T-cell (primary cell): ENCODE results near the gene FOXB1. TPM values are rescaled to one million over a fixed set of nuclear protein-coding genes. Genes with fewer than 3 reads are reported as not detected.

ENCODE experiments used
- ATAC-seq, 4 experiments: fragments of 200-7000 bp in 3 of 4; fragments of 150-1000 bp in 1 of 4; cut with Tn5 transposase; replicated peaks in 1 of 4; 1 replicate in 3 of 4; 2 replicates in 1 of 4; pipeline ENCODE4 v1.10.0; 2021; ENCODE audit warnings: moderate library complexity in 3 of 4, mild to moderate bottlenecking in 2 of 4, moderate number of reproducible peaks in 1 of 4
- CTCF ChIA-PET, 2 donors: fragments of 300-600 bp; sonication (Branson Sonifier 250); formaldehyde crosslinking; loops; one replicate each; lab custom pipeline; 2022; ENCODE audit warnings: antibody characterized with exemption in 2 of 2; lab: Charles Lee
- POLR2A ChIA-PET, 2 donors: fragments of 300-600 bp; sonication (Branson Sonifier 250); formaldehyde crosslinking; loops; one replicate each; lab custom pipeline; 2022; ENCODE audit warnings: antibody characterized with exemption in 2 of 2; lab: Charles Lee
- DNase-seq, 35 experiments: peaks; one replicate each; pipeline versions ENCODE4 v3.0.0 to v3.0.0-alpha.2; 2013 to 2023
- H3K27ac ChIP-seq: one replicate; pipeline ENCODE4 v1.5.1; 2013; ENCODE audit warnings: low read length
- H3K27me3 ChIP-seq, 2 experiments: replicated peaks in 1 of 2; 1 replicate in 1 of 2; 2 replicates in 1 of 2; pipeline versions ENCODE4 v1.6.1 to v1.7.0; 2013; ENCODE audit warnings: low read length in 1 of 2, mixed read lengths in 1 of 2; ENCODE audit not compliant: control insufficient read depth in 2 of 2, insufficient read depth in 2 of 2; ENCODE audit errors: extremely low read depth in 1 of 2
- H3K36me3 ChIP-seq, 2 donors: 1 replicate in 1 of 2; 2 replicates in 1 of 2; pipeline versions ENCODE4 v1.6.1 to v1.7.0; 2013; ENCODE audit warnings: low read length in 1 of 2; ENCODE audit not compliant: control insufficient read depth in 2 of 2, insufficient read depth in 1 of 2; ENCODE audit errors: extremely low read depth in 1 of 2
- H3K4me1 ChIP-seq, 2 experiments: 1 replicate in 1 of 2; 2 replicates in 1 of 2; pipeline versions ENCODE4 v1.6.1 to v1.7.0; 2013; ENCODE audit warnings: low read length in 2 of 2, mixed read lengths in 1 of 2; ENCODE audit not compliant: insufficient read depth in 2 of 2, control insufficient read depth in 1 of 2; ENCODE audit errors: extremely low read depth in 1 of 2
- H3K4me3 ChIP-seq, 2 donors: 1 replicate in 1 of 2; 2 replicates in 1 of 2; pipeline versions ENCODE4 v1.5.1 to v1.7.0; 2013; ENCODE audit warnings: mild to moderate bottlenecking in 2 of 2, low read length in 1 of 2, moderate library complexity in 1 of 2; ENCODE audit not compliant: control insufficient read depth in 1 of 2; ENCODE audit errors: extremely low read depth in 1 of 2
- H3K9me3 ChIP-seq: 2 replicates; pipeline ENCODE4 v1.7.0; 2013
- H3K27ac Mint-ChIP-seq, 2 donors: one replicate each; pipeline ENCODE4 v1.8.0; 2020 to 2021; ENCODE audit warnings: mild to moderate bottlenecking in 2 of 2, mixed read lengths in 2 of 2
- H3K27me3 Mint-ChIP-seq, 2 donors: one replicate each; pipeline ENCODE4 v1.8.0; 2021 to 2022; ENCODE audit warnings: mixed read lengths in 2 of 2
- H3K36me3 Mint-ChIP-seq: one replicate; pipeline ENCODE4 v1.8.0; 2021; ENCODE audit warnings: mixed read lengths
- H3K4me1 Mint-ChIP-seq, 3 donors: one replicate each; pipeline ENCODE4 v1.8.0; 2020 to 2022; ENCODE audit warnings: mixed read lengths in 3 of 3, mild to moderate bottlenecking in 1 of 3
- H3K4me3 Mint-ChIP-seq, 3 donors: one replicate each; pipeline ENCODE4 v1.8.0; 2020 to 2022; ENCODE audit warnings: mild to moderate bottlenecking in 3 of 3, mixed read lengths in 3 of 3, moderate library complexity in 3 of 3
- H3K9me3 Mint-ChIP-seq, 3 donors: one replicate each; pipeline ENCODE4 v1.8.0; 2020 to 2022; ENCODE audit warnings: mixed read lengths in 3 of 3
- WGBS: methylation state at CpG from one replicate; pipeline ENCODE4 v1.1.5; 2013; ENCODE audit warnings: missing lambda C conversion rate; ENCODE audit not compliant: insufficient coverage; 5-methylcytosine and 5-hydroxymethylcytosine counted together
- total RNA-seq, 35 experiments: library from RNA in 6 of 35; stranded (reverse) in 6 of 35; fragments of 120-200 nt in 1 of 35; gene quantifications; one replicate each; pipeline versions ENCODE4 v1.2.1 to v1.2.4 and lab custom pipeline; 2013 to 2026

FOXB1 gene
- total RNA-seq, 5 donors from 2014 or later (not counting 1 experiment from before 2014, with no cell fraction given), result 0.13 to 0.19 (median 0.15) TPM; not detected in 2

- ChIA-PET POLR2A (no interaction called here), CTCF (no interaction called here)
- Histone ChIP-seq H3K4me3 (no peak overlapping the region), H3K4me1 (peaks cover 30 to 61% of the 10 kb centered on the region in 2 experiments), H3K9me3 (no peaks in the 10 kb centered on the region), H3K36me3 (no peaks in the 10 kb centered on the region), H3K27ac (no peak overlapping the region), H3K27me3 (peaks cover 54 to 92% of the 10 kb centered on the region in 2 experiments)
- peaks cover 39 to 60% (median 56%) of the 10 kb centered on the region in 3 donors for H3K4me1 Mint-ChIP-seq
- peak overlapping the region; percentile 33 to 50 for H3K27ac Mint-ChIP-seq
- peaks cover 81 to 95% of the 10 kb centered on the region in 2 donors for H3K27me3 Mint-ChIP-seq
- peak overlapping the region in 1 of 3 donors; percentile 21 for H3K4me3 Mint-ChIP-seq
- ATAC-seq, result no peak
- DNase-seq, result peak in 1 of 35 experiments; percentile 33
- H3K9me3 Mint-ChIP-seq, result peaks cover 4 to 17% (median 5%) of the 10 kb centered on the region in 3 donors
- H3K36me3 Mint-ChIP-seq, result peaks cover 9% of the 10 kb centered on the region
- 18% methylated on average over 9 of the region's 19 CpGs for WGBS
These were observed 3.1 kb upstream of the FOXB1 start for GRCh38 chr15:60000824-60001609.

GRCh38 chr15:60001610-60002527, 2.2 kb upstream of the FOXB1 start:
- DNase-seq (peak in 1 of 35 experiments; percentile 20), ATAC-seq (no peak)
- H3K4me3 Mint-ChIP-seq, result peak overlapping the region in 2 of 3 donors; percentile 1 to 29
- H3K9me3 Mint-ChIP-seq, result peaks cover 4 to 17% (median 5%) of the 10 kb centered on the region in 3 donors
- whole genome bisulfite sequencing, result 5% methylated on average over 19 of the region's 34 CpGs
- Histone ChIP-seq H3K27ac (no peak overlapping the region), H3K4me3 (no peak overlapping the region), H3K9me3 (no peaks in the 10 kb centered on the region), H3K4me1 (peaks cover 30 to 61% of the 10 kb centered on the region in 2 experiments), H3K27me3 (peaks cover 50 to 90% of the 10 kb centered on the region in 2 experiments), H3K36me3 (no peaks in the 10 kb centered on the region)
- H3K27me3 Mint-ChIP-seq, result peaks cover 83 to 95% of the 10 kb centered on the region in 2 donors
- CTCF ChIA-PET, result no interaction called here
- H3K36me3 Mint-ChIP-seq, result peaks cover 9% of the 10 kb centered on the region
- POLR2A ChIA-PET, result no interaction called here
- H3K27ac Mint-ChIP-seq, result peak overlapping the region; percentile 50 to 77
- H3K4me1 Mint-ChIP-seq, result peaks cover 39 to 60% (median 59%) of the 10 kb centered on the region in 3 donors

DNA sequence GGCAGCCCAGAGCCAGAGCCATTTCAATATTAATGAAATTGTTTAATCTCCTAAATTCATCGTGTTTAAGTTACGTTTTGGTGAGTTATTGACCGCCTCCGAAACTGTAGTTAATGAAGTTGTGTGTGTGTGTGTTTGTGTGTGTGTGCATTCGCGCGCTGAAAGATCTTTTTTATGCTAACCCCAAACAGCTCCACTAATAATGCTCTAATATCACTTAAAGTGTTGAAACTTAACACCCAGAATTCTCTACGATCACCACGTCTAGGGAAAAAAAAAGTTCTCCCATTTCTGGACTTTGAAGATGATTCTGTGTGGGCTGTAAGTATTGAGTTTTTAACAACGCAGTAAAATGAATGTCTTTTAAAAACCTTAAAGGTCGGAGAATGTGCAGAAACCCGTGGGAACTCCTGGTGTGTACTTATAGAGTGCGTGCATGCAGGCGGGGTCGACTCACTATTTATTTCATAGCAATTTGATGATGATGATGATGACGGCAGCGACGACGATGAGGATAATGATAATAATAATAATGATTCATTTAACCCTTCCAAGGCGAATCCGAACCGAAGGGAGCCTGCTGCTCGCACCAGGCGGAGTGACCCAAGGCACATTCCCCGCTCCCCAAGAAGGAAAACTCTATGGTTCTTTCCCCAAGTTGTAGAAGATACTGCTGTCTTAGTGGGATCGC, 1.4 kb upstream of the FOXB1 start:
- peak overlapping the region in 1 of 2 donors; percentile 77 for H3K27ac Mint-ChIP-seq
- H3K4me3 ChIP-seq, result no peak overlapping the region
- POLR2A ChIA-PET, result no interaction called here
- H3K36me3 Mint-ChIP-seq, result peaks cover 9% of the 10 kb centered on the region
- H3K4me1 ChIP-seq, result peaks cover 28 to 55% of the 10 kb centered on the region in 2 experiments
- CTCF ChIA-PET, result interaction anchor here in 1 of 2 donors (1.3 kb wide), 1 partner anchor 124 kb away, joined by 3 read pairs; no protein-coding TSS in a partner anchor
- H3K4me3 Mint-ChIP-seq, result peak overlapping the region in 2 of 3 donors; percentile 11 to 29
- ATAC-seq (no peak), DNase-seq (peak in 1 of 35 experiments; percentile 14)
- peaks cover 32 to 54% (median 52%) of the 10 kb centered on the region in 3 donors for H3K4me1 Mint-ChIP-seq
- H3K27me3 Mint-ChIP-seq, result peaks cover 81 to 93% of the 10 kb centered on the region in 2 donors
- H3K27me3 ChIP-seq, result peaks cover 44 to 83% of the 10 kb centered on the region in 2 experiments
- H3K27ac ChIP-seq, result no peak overlapping the region
- peaks cover 4 to 17% (median 5%) of the 10 kb centered on the region in 3 donors for H3K9me3 Mint-ChIP-seq
- no peaks in the 10 kb centered on the region for H3K36me3 ChIP-seq
- H3K9me3 ChIP-seq, result no peaks in the 10 kb centered on the region
- WGBS, result 10% methylated on average over 2 of the region's 26 CpGs

GRCh38 chr15:60003243-60004008, 685 bp upstream of the FOXB1 start:
- H3K9me3 Mint-ChIP-seq, result peaks cover 4 to 17% (median 5%) of the 10 kb centered on the region in 3 donors
- ATAC-seq, result no peak
- peaks cover 80 to 93% of the 10 kb centered on the region in 2 donors for H3K27me3 Mint-ChIP-seq
- peak overlapping the region; percentile 58 to 87 for H3K4me3 ChIP-seq
- peaks cover 28 to 55% of the 10 kb centered on the region in 2 experiments for H3K4me1 ChIP-seq
- CTCF ChIA-PET, result interaction anchor here in 1 of 2 donors (1.3 kb wide), 1 partner anchor 124 kb away, joined by 3 read pairs; no protein-coding TSS in a partner anchor
- H3K36me3 ChIP-seq, result no peaks in the 10 kb centered on the region
- POLR2A ChIA-PET, result interaction anchor here in 1 of 2 donors (0.6 kb wide), 1 partner anchor 9 kb away, joined by 3 read pairs; no protein-coding TSS in a partner anchor
- WGBS, result 0% methylated on average over 14 of the region's 24 CpGs
- H3K4me1 Mint-ChIP-seq, result peaks cover 32 to 54% (median 49%) of the 10 kb centered on the region in 3 donors
- H3K27ac ChIP-seq, result no peak overlapping the region
- H3K36me3 Mint-ChIP-seq, result peaks cover 9% of the 10 kb centered on the region
- no peaks in the 10 kb centered on the region for H3K9me3 ChIP-seq
- peak in 2 of 35 experiments; percentile 4 to 44 for DNase-seq
- no peak overlapping the region for H3K27ac Mint-ChIP-seq
- peaks cover 44 to 79% of the 10 kb centered on the region in 2 experiments for H3K27me3 ChIP-seq
- peak overlapping the region in 2 of 3 donors; percentile 9 to 98 for H3K4me3 Mint-ChIP-seq

GRCh38 chr15:60004846-60005351, 788 bp downstream of the FOXB1 start:
- peaks cover 4 to 17% (median 5%) of the 10 kb centered on the region in 3 donors for H3K9me3 Mint-ChIP-seq
- no peak overlapping the region for H3K27ac ChIP-seq
- CTCF ChIA-PET, result interaction anchor here in 1 of 2 donors (0.6 kb wide), 1 partner anchor 343 kb away, joined by 4 read pairs; no protein-coding TSS in a partner anchor
- no peaks in the 10 kb centered on the region for H3K36me3 ChIP-seq
- peaks cover 9% of the 10 kb centered on the region for H3K36me3 Mint-ChIP-seq
- H3K27ac Mint-ChIP-seq, result peak overlapping the region in 1 of 2 donors; percentile 49
- POLR2A ChIA-PET, result no interaction called here
- no peaks in the 10 kb centered on the region for H3K9me3 ChIP-seq
- peaks cover 37 to 75% of the 10 kb centered on the region in 2 experiments for H3K27me3 ChIP-seq
- H3K4me3 ChIP-seq, result peak overlapping the region; percentile 58 to 87
- WGBS, result 2% methylated on average over 44 of the region's 44 CpGs
- peaks cover 83 to 92% of the 10 kb centered on the region in 2 donors for H3K27me3 Mint-ChIP-seq
- H3K4me1 Mint-ChIP-seq, result peaks cover 29 to 54% (median 49%) of the 10 kb centered on the region in 3 donors
- peak overlapping the region; percentile 84 to 98 (median 87) for H3K4me3 Mint-ChIP-seq
- DNase-seq (peak in 5 of 35 experiments; percentile 12 to 52 (median 19)), ATAC-seq (peak in 3 of 4 experiments; percentile 10 to 19 (median 11))
- peaks cover 26 to 45% of the 10 kb centered on the region in 2 experiments for H3K4me1 ChIP-seq
